Nephron progenitor cell (in vitro differentiated cells): ENCODE results near the gene CDK19.

ENCODE experiments used
- DNase-seq: peaks from one replicate; pipeline ENCODE4 v3.0.0; 2021
- H3K27ac Mint-ChIP-seq: 2 replicates; pipeline ENCODE4 v1.8.0; 2021; ENCODE audit warnings: mild to moderate bottlenecking, moderate library complexity, mixed read lengths
- H3K27me3 Mint-ChIP-seq: 2 replicates; pipeline ENCODE4 v1.8.0; 2021; ENCODE audit warnings: mild to moderate bottlenecking, low read depth, mixed read lengths; ENCODE audit not compliant: poor library complexity
- H3K36me3 Mint-ChIP-seq: 2 replicates; pipeline ENCODE4 v1.8.0; 2021; ENCODE audit warnings: low read depth, mixed read lengths
- H3K4me1 Mint-ChIP-seq: 2 replicates; pipeline ENCODE4 v1.8.0; 2021; ENCODE audit warnings: mixed read lengths
- H3K4me3 Mint-ChIP-seq: 2 replicates; pipeline ENCODE4 v1.8.0; 2021; ENCODE audit warnings: mild to moderate bottlenecking, moderate library complexity, mixed read lengths
- H3K9me3 Mint-ChIP-seq: 2 replicates; pipeline ENCODE4 v1.8.0; 2021; ENCODE audit warnings: mild to moderate bottlenecking, moderate library complexity, mixed read lengths
- CTCF ChIP-seq: fragments of 200-600 bp; sonication (generic); IDR thresholded peaks from 2 replicates; pipeline ENCODE4 v1.5.0; 2021; ENCODE audit warnings: antibody characterized with exemption

The CDK19 gene

GRCh38 chr6:110597761-110598160, 217.5 kb downstream of the CDK19 start:
- Mint-ChIP-seq H3K27me3 (peaks cover 4% of the 10 kb centered on the region), H3K36me3 (peaks cover 13% of the 10 kb centered on the region), H3K27ac (peak overlapping the region; percentile 58), H3K4me1 (peaks cover 49% of the 10 kb centered on the region), H3K9me3 (peaks cover 23% of the 10 kb centered on the region), H3K4me3 (peak overlapping the region; percentile 11)
- DNase-seq, result peak; percentile 45
- TF ChIP-seq CTCF, result no peak

GRCh38 chr6:110596354-110596753, 218.9 kb downstream of the CDK19 start:
- Mint-ChIP-seq H3K4me1 (peaks cover 56% of the 10 kb centered on the region), H3K4me3 (no peak overlapping the region), H3K27ac (no peak overlapping the region), H3K9me3 (peaks cover 23% of the 10 kb centered on the region), H3K36me3 (peaks cover 13% of the 10 kb centered on the region), H3K27me3 (peaks cover 4% of the 10 kb centered on the region)
- no peak for DNase-seq
- no peak for TF ChIP-seq CTCF

- peaks cover 10% of the 10 kb centered on the region for H3K36me3 Mint-ChIP-seq
- DNase-seq, result no peak
- peaks cover 56% of the 10 kb centered on the region for H3K4me1 Mint-ChIP-seq
- peaks cover 18% of the 10 kb centered on the region for H3K9me3 Mint-ChIP-seq
- H3K27ac Mint-ChIP-seq, result no peak overlapping the region
- no peak overlapping the region for H3K4me3 Mint-ChIP-seq
- peaks cover 7% of the 10 kb centered on the region for H3K27me3 Mint-ChIP-seq
- TF ChIP-seq CTCF, result no peak
Observed at GRCh38 chr6:110595112-110595511, 220.2 kb downstream of the CDK19 start.

- Mint-ChIP-seq H3K27ac (no peak overlapping the region), H3K36me3 (peaks cover 4% of the 10 kb centered on the region), H3K4me3 (no peak overlapping the region), H3K4me1 (peaks cover 44% of the 10 kb centered on the region), H3K9me3 (peaks cover 8% of the 10 kb centered on the region), H3K27me3 (peaks cover 3% of the 10 kb centered on the region)
- DNase-seq, result no peak
- TF ChIP-seq CTCF, result no peak
Observed at GRCh38 chr6:110593637-110594036, 221.6 kb downstream of the CDK19 start.

GRCh38 chr6:110592765-110593164, 222.5 kb downstream of the CDK19 start:
- TF ChIP-seq CTCF, result no peak
- H3K36me3 Mint-ChIP-seq, result no peaks in the 10 kb centered on the region
- no peak overlapping the region for H3K27ac Mint-ChIP-seq
- no peak overlapping the region for H3K4me3 Mint-ChIP-seq
- H3K27me3 Mint-ChIP-seq, result peaks cover 3% of the 10 kb centered on the region
- no peak for DNase-seq
- peaks cover 36% of the 10 kb centered on the region for H3K4me1 Mint-ChIP-seq
- peaks cover 8% of the 10 kb centered on the region for H3K9me3 Mint-ChIP-seq

- no peak for DNase-seq
- TF ChIP-seq CTCF, result no peak
- no peaks in the 10 kb centered on the region for H3K36me3 Mint-ChIP-seq
- peaks cover 20% of the 10 kb centered on the region for H3K4me1 Mint-ChIP-seq
- no peak overlapping the region for H3K27ac Mint-ChIP-seq
- peaks cover 8% of the 10 kb centered on the region for H3K9me3 Mint-ChIP-seq
- peaks cover 3% of the 10 kb centered on the region for H3K27me3 Mint-ChIP-seq
- H3K4me3 Mint-ChIP-seq, result no peak overlapping the region
Observed at GRCh38 chr6:110590821-110591351, 224.4 kb downstream of the CDK19 start.
